Astrocyte (in vitro differentiated cells and primary cell): Measurements from ENCODE around the gene CELF2. TPM values are rescaled to one million over a fixed set of nuclear protein-coding genes. Genes with fewer than 3 reads are reported as not detected.
A peak's percentile ranks its signal among the peaks of the same experiment; 100 is the strongest.

Source experiments
- DNase-seq: peaks from one replicate; pipeline ENCODE4 v3.0.0-alpha.2; 2010; ENCODE audit warnings: low read depth
- FAIRE-seq: peaks from 2 replicates; lab custom pipeline; 2011; peaks lifted over from hg19 to GRCh38; lab: Jason Lieb, UNC
- H2AFZ ChIP-seq: 2 replicates; pipeline ENCODE4 v1.6.0; 2012; ENCODE audit warnings: low read depth, low read length, inconsistent platforms
- H3K27ac ChIP-seq: 2 replicates; pipeline ENCODE4 v1.5.1; 2011; ENCODE audit warnings: low read depth, low read length, inconsistent platforms
- H3K27me3 ChIP-seq: 2 replicates; pipeline ENCODE4 v1.6.0; 2011; ENCODE audit warnings: low read length, inconsistent platforms; ENCODE audit not compliant: insufficient read depth
- H3K36me3 ChIP-seq: 2 replicates; pipeline ENCODE4 v1.5.1; 2011; ENCODE audit warnings: low read length, inconsistent platforms; ENCODE audit not compliant: insufficient read depth
- H3K4me1 ChIP-seq: 2 replicates; pipeline ENCODE4 v1.5.1; 2011; ENCODE audit warnings: low read length, inconsistent platforms; ENCODE audit not compliant: insufficient read depth
- H3K4me2 ChIP-seq: 2 replicates; pipeline ENCODE4 v1.6.0; 2012; ENCODE audit warnings: low read length, inconsistent platforms
- H3K4me3 ChIP-seq: 2 replicates; pipeline ENCODE4 v1.5.1; 2011; ENCODE audit warnings: low read depth, mild to moderate bottlenecking, low read length, inconsistent platforms; ENCODE audit not compliant: insufficient read depth
- H3K79me2 ChIP-seq: 2 replicates; pipeline ENCODE4 v1.6.0; 2012; ENCODE audit warnings: mild to moderate bottlenecking, low read length, inconsistent platforms; ENCODE audit not compliant: insufficient read depth
- H3K9ac ChIP-seq: 2 replicates; pipeline ENCODE4 v1.6.0; 2012; ENCODE audit warnings: mild to moderate bottlenecking, low read length, inconsistent platforms
- H3K9me3 ChIP-seq: 2 replicates; pipeline ENCODE4 v1.5.1; 2012; ENCODE audit warnings: low read depth, mild to moderate bottlenecking, low read length, inconsistent platforms; ENCODE audit not compliant: insufficient read depth
- H4K20me1 ChIP-seq: 2 replicates; pipeline ENCODE4 v1.6.0; 2012; ENCODE audit warnings: low read length, inconsistent platforms; ENCODE audit not compliant: insufficient read depth
- H3K27ac Mint-ChIP-seq: one replicate; pipeline ENCODE4 v1.8.0; 2021; ENCODE audit warnings: mild to moderate bottlenecking, mixed read lengths; ENCODE audit not compliant: unreplicated experiment
- H3K27me3 Mint-ChIP-seq: one replicate; pipeline ENCODE4 v1.8.0; 2021; ENCODE audit warnings: low read depth, mixed read lengths; ENCODE audit not compliant: unreplicated experiment
- H3K36me3 Mint-ChIP-seq: one replicate; pipeline ENCODE4 v1.8.0; 2021; ENCODE audit warnings: low read depth, mixed read lengths; ENCODE audit not compliant: unreplicated experiment
- H3K4me1 Mint-ChIP-seq: one replicate; pipeline ENCODE4 v1.8.0; 2021; ENCODE audit warnings: low read depth, mixed read lengths; ENCODE audit not compliant: unreplicated experiment
- H3K4me3 Mint-ChIP-seq: one replicate; pipeline ENCODE4 v1.8.0; 2021; ENCODE audit warnings: mild to moderate bottlenecking, moderate library complexity, mixed read lengths; ENCODE audit not compliant: unreplicated experiment
- H3K9me3 Mint-ChIP-seq: one replicate; pipeline ENCODE4 v1.8.0; 2021; ENCODE audit warnings: mild to moderate bottlenecking, mixed read lengths; ENCODE audit not compliant: unreplicated experiment
- CTCF ChIP-seq: IDR thresholded peaks from 2 replicates; pipeline ENCODE4 v1.5.1; 2011; ENCODE audit warnings: low read depth, mild to moderate bottlenecking, inconsistent platforms, low read length, moderate library complexity; ENCODE audit not compliant: insufficient read depth
- EZH2 ChIP-seq: IDR thresholded peaks from 2 replicates; pipeline ENCODE4 v1.6.1; 2012; ENCODE audit warnings: mild to moderate bottlenecking, low read length, inconsistent platforms; ENCODE audit not compliant: insufficient read depth
- total RNA-seq: library from RNA; stranded (reverse); gene quantifications from 2 replicates; pipeline ENCODE4 v1.2.1, GENCODE V29; 2021

The CELF2 gene
- total RNA-seq, 1 donor from 2014 or later = 76.1 TPM

- H3K27me3 ChIP-seq = peaks cover 9% of the 10 kb centered on the region
- peaks cover 6% of the 10 kb centered on the region for H3K36me3 Mint-ChIP-seq
- peak overlapping the region; percentile 96 for H3K4me3 Mint-ChIP-seq
- H4K20me1 ChIP-seq = no peaks in the 10 kb centered on the region
- H3K4me2 ChIP-seq = peak overlapping the region; percentile 88
- DNase-seq = no peak
- FAIRE-seq = no peak
- H2AFZ ChIP-seq = peak overlapping the region; percentile 69
- peak overlapping the region; percentile 59 for H3K4me3 ChIP-seq
- H3K79me2 ChIP-seq = no peaks in the 10 kb centered on the region
- H3K4me1 Mint-ChIP-seq = peaks cover 23% of the 10 kb centered on the region
- H3K27me3 Mint-ChIP-seq = no peaks in the 10 kb centered on the region
- H3K36me3 ChIP-seq = no peaks in the 10 kb centered on the region
- H3K9me3 Mint-ChIP-seq = peaks cover 6% of the 10 kb centered on the region
- H3K4me1 ChIP-seq = peaks cover 14% of the 10 kb centered on the region
- H3K9me3 ChIP-seq = no peaks in the 10 kb centered on the region
- peak overlapping the region; percentile 78 for H3K9ac ChIP-seq
- H3K27ac ChIP-seq = no peak overlapping the region
- H3K27ac Mint-ChIP-seq = peak overlapping the region; percentile 92
- TF ChIP-seq CTCF = peak; percentile 46
- peak; percentile 47 for TF ChIP-seq EZH2
These were observed 148.2 kb downstream of the CELF2 start for GRCh38 chr10:11165591-11166543.

GRCh38 chr10:11166550-11166949 is 148.9 kb downstream of the CELF2 start:
- peaks cover 23% of the 10 kb centered on the region for H3K4me1 Mint-ChIP-seq
- H3K4me2 ChIP-seq = peak overlapping the region; percentile 88
- no peaks in the 10 kb centered on the region for H3K36me3 ChIP-seq
- no peaks in the 10 kb centered on the region for H3K79me2 ChIP-seq
- peaks cover 4% of the 10 kb centered on the region for H3K9me3 Mint-ChIP-seq
- FAIRE-seq (no peak), DNase-seq (no peak)
- peak overlapping the region; percentile 86 for H3K4me3 Mint-ChIP-seq
- H3K27me3 ChIP-seq = peaks cover 9% of the 10 kb centered on the region
- H2AFZ ChIP-seq = no peak overlapping the region
- peaks cover 4% of the 10 kb centered on the region for H3K36me3 Mint-ChIP-seq
- no peaks in the 10 kb centered on the region for H4K20me1 ChIP-seq
- no peak overlapping the region for H3K27ac Mint-ChIP-seq
- H3K4me3 ChIP-seq = no peak overlapping the region
- no peak overlapping the region for H3K27ac ChIP-seq
- H3K4me1 ChIP-seq = peaks cover 14% of the 10 kb centered on the region
- H3K9me3 ChIP-seq = no peaks in the 10 kb centered on the region
- TF ChIP-seq EZH2 = no peak
- TF ChIP-seq CTCF = no peak
- H3K9ac ChIP-seq = no peak overlapping the region
- no peaks in the 10 kb centered on the region for H3K27me3 Mint-ChIP-seq
